ENCODE measurements around the gene SLC12A7. TPM values are rescaled to one million over a fixed set of nuclear protein-coding genes. Genes with fewer than 3 reads are reported as not detected.

SLC12A7 gene
- total RNA-seq: 10 to 100 TPM; 58.9 to 61.6 TPM
- polyA plus RNA-seq (2013, experiment 1 of 2): 45.1 TPM
- polyA plus RNA-seq (2013, experiment 2 of 2): 40.0 TPM
- long read RNA-seq, experiment 1, partial matches to known transcripts: 5 of 17 reads
- long read RNA-seq, experiment 1, other reads (novel, unspliced or antisense): 12 of 17 reads
- long read RNA-seq, experiment 2, full-length matches to known transcripts: 42 of 80 reads
- long read RNA-seq, experiment 2, partial matches to known transcripts: 34 of 80 reads
- long read RNA-seq, experiment 2, other reads (novel, unspliced or antisense): 4 of 80 reads
- long read RNA-seq, experiment 3, full-length matches to known transcripts: 17 of 52 reads
- long read RNA-seq, experiment 3, partial matches to known transcripts: 25 of 52 reads
- long read RNA-seq, experiment 3, other reads (novel, unspliced or antisense): 10 of 52 reads
- long read RNA-seq, experiment 4, partial matches to known transcripts: 1 of 1 reads
- long read RNA-seq, experiment 4, other reads (novel, unspliced or antisense): 0 of 1 reads

GRCh38 chr5:1111727-1112289, at the start of gene SLC12A7:
Gene SLC12A7 (minus strand): TSS chr5:1112063. CDS start chr5:1111991, 72 bp downstream.
- 0% methylated on average over 20 to 76 of the region's 79 CpGs for WGBS, 2 experiments (ENCODE audit: insufficient coverage in 1 of 2, insufficient read length in 1 of 2)
- Histone ChIP-seq H3K4me3 (ENCODE audit: low read length) (peak within 1 kb of the TSS; percentile 84), H3K27ac (ENCODE audit: low read depth, low read length) (peak within 1 kb of the TSS; percentile 53), H3K36me3 (ENCODE audit: control insufficient read depth, insufficient read depth, low read length) (peaks cover 8% of the 10 kb centered on the region), H3K27me3 (ENCODE audit: control insufficient read depth, insufficient read depth, low read length, poor library complexity, severe bottlenecking) (no peaks in the 10 kb centered on the region), H3K9ac (ENCODE audit: extremely low read depth, low read length, poor library complexity, severe bottlenecking) (peak within 1 kb of the TSS; percentile 68), H3K4me1 (ENCODE audit: control insufficient read depth, insufficient read depth, low read length) (peaks cover 9% of the 10 kb centered on the region), H3K9me3 (ENCODE audit: control insufficient read depth, low read length) (no peaks in the 10 kb centered on the region)
- H3K4me1 Mint-ChIP-seq: peaks cover 22% of the 10 kb centered on the region
- peak within 1 kb of the TSS; percentile 72 for H3K4me3 Mint-ChIP-seq
- no peaks in the 10 kb centered on the region for H3K9me3 Mint-ChIP-seq
- peak; percentile 86 for DNase-seq
- H3K27ac Mint-ChIP-seq: peak within 1 kb of the TSS; percentile 39
- H3K27me3 Mint-ChIP-seq (ENCODE audit: insufficient read depth): no peaks in the 10 kb centered on the region
- no peaks in the 10 kb centered on the region for H3K36me3 Mint-ChIP-seq (ENCODE audit: low read depth)
- no peak for TF ChIP-seq CTCF (conservative IDR thresholded peaks at IDR 0.05)

GRCh38 chr5:1161108-1161832, 49.4 kb upstream of the SLC12A7 start:
- WGBS, 2 experiments (ENCODE audit: insufficient coverage in 1 of 2, insufficient read length in 1 of 2): 90 to 91% methylated on average over 23 of the region's 23 CpGs
- Histone ChIP-seq H3K36me3 (ENCODE audit: control insufficient read depth, insufficient read depth, low read length) (no peaks in the 10 kb centered on the region), H3K9ac (ENCODE audit: extremely low read depth, low read length, poor library complexity, severe bottlenecking) (no peak overlapping the region), H3K27ac (ENCODE audit: low read depth, low read length) (no peak overlapping the region), H3K27me3 (ENCODE audit: control insufficient read depth, insufficient read depth, low read length, poor library complexity, severe bottlenecking) (peaks cover 9% of the 10 kb centered on the region), H3K4me3 (ENCODE audit: low read length) (no peak overlapping the region), H3K4me1 (ENCODE audit: control insufficient read depth, insufficient read depth, low read length) (peaks cover 6% of the 10 kb centered on the region), H3K9me3 (ENCODE audit: control insufficient read depth, low read length) (no peaks in the 10 kb centered on the region)
- Mint-ChIP-seq H3K27me3 (ENCODE audit: insufficient read depth) (peaks cover 23% of the 10 kb centered on the region), H3K4me1 (peaks cover 36% of the 10 kb centered on the region), H3K9me3 (no peaks in the 10 kb centered on the region), H3K4me3 (no peak overlapping the region), H3K27ac (no peak overlapping the region), H3K36me3 (ENCODE audit: low read depth) (no peaks in the 10 kb centered on the region)
- DNase-seq: no peak
- TF ChIP-seq CTCF (conservative IDR thresholded peaks at IDR 0.05): no peak

GRCh38 chr5:1159774-1160406, 48.0 kb upstream of the SLC12A7 start:
- peaks cover 27% of the 10 kb centered on the region for H3K27me3 Mint-ChIP-seq (ENCODE audit: insufficient read depth)
- WGBS, 2 experiments (ENCODE audit: insufficient coverage in 1 of 2, insufficient read length in 1 of 2): 77 to 94% methylated on average over 2 to 4 of the region's 4 CpGs

More at GRCh38 chr5:1159774-1160406, 48.0 kb upstream of the SLC12A7 start:
- Mint-ChIP-seq H3K4me1 (peaks cover 33% of the 10 kb centered on the region), H3K9me3 (no peaks in the 10 kb centered on the region), H3K4me3 (peak overlapping the region; percentile 10), H3K36me3 (ENCODE audit: low read depth) (no peaks in the 10 kb centered on the region), H3K27ac (peak overlapping the region; percentile 88)
- Histone ChIP-seq H3K27me3 (ENCODE audit: control insufficient read depth, insufficient read depth, low read length, poor library complexity, severe bottlenecking) (peaks cover 20% of the 10 kb centered on the region), H3K9ac (ENCODE audit: extremely low read depth, low read length, poor library complexity, severe bottlenecking) (no peak overlapping the region), H3K4me3 (ENCODE audit: low read length) (no peak overlapping the region), H3K4me1 (ENCODE audit: control insufficient read depth, insufficient read depth, low read length) (peaks cover 6% of the 10 kb centered on the region), H3K9me3 (ENCODE audit: control insufficient read depth, low read length) (no peaks in the 10 kb centered on the region), H3K36me3 (ENCODE audit: control insufficient read depth, insufficient read depth, low read length) (no peaks in the 10 kb centered on the region), H3K27ac (ENCODE audit: low read depth, low read length) (no peak overlapping the region)
- DNase-seq: no peak
- TF ChIP-seq CTCF (conservative IDR thresholded peaks at IDR 0.05): no peak

All from endodermal cell (in vitro differentiated cells).